Activated CD8-positive, alpha-beta memory T cell treated with anti-CD3 and anti-CD28 coated beads, Interleukin-2, amount 50 U/mL, for 48 hours (primary cell): ENCODE data around the gene TTC13.
A peak's percentile ranks its signal among the peaks of the same experiment; 100 is the strongest.
"Not testable (repeated sequence)": the region's sequence is repeated elsewhere in the genome, so short reads cannot be mapped to it uniquely, and the experiment has no call there.

Experiments used
- DNase-seq: peaks from one replicate; pipeline ENCODE4 v3.0.0-alpha.2; 2020

TTC13 gene

GRCh38 chr1:230978491-230979388 is at the start of gene TTC13, which contains the start of gene ARV1:
Gene TTC13 (minus strand): TSS chr1:230978861. CDS start chr1:230978830, 31 bp downstream.
Gene ARV1 (plus strand): TSS chr1:230979094. CDS start chr1:230979106, 12 bp downstream.
- DNase-seq = peak; percentile 96

- no peak for DNase-seq
Measured at GRCh38 chr1:231027971-231028370, 49.3 kb upstream of the TTC13 start.

GRCh38 chr1:231027136-231027925 is 48.7 kb upstream of the TTC13 start:
- no peak for DNase-seq

- no peak for DNase-seq
Measured at GRCh38 chr1:231026576-231026975, 47.9 kb upstream of the TTC13 start.

- no peak for DNase-seq
Measured at GRCh38 chr1:231023150-231023549, 44.5 kb upstream of the TTC13 start.

- not testable (repeated sequence) for DNase-seq
Measured at GRCh38 chr1:231022543-231022942, 43.9 kb upstream of the TTC13 start.

- no peak for DNase-seq
Measured at GRCh38 chr1:231021540-231022031, 42.9 kb upstream of the TTC13 start.

GRCh38 chr1:231020816-231021215 is 42.2 kb upstream of the TTC13 start:
- no peak for DNase-seq

- DNase-seq = no peak
Measured at GRCh38 chr1:231020139-231020601, 41.5 kb upstream of the TTC13 start.

GRCh38 chr1:231019711-231020110 is 41.0 kb upstream of the TTC13 start:
- no peak for DNase-seq

- no peak for DNase-seq
Measured at GRCh38 chr1:231016966-231017365, 38.3 kb upstream of the TTC13 start.

- no peak for DNase-seq
Measured at GRCh38 chr1:231016234-231016633, 37.6 kb upstream of the TTC13 start.

- DNase-seq = no peak
Measured at GRCh38 chr1:231013391-231014015, 34.8 kb upstream of the TTC13 start.

- DNase-seq = no peak
Measured at GRCh38 chr1:231011963-231012362, 33.3 kb upstream of the TTC13 start.

- no peak for DNase-seq
Measured at GRCh38 chr1:231011360-231011759, 32.7 kb upstream of the TTC13 start.

GRCh38 chr1:231007535-231007934 is 28.9 kb upstream of the TTC13 start:
- DNase-seq = not testable (repeated sequence)

GRCh38 chr1:231001892-231002291 is 23.2 kb upstream of the TTC13 start:
- DNase-seq = no peak

GRCh38 chr1:231000639-231001038 is 22.0 kb upstream of the TTC13 start:
- no peak for DNase-seq

- DNase-seq = no peak
Measured at GRCh38 chr1:231000201-231000600, 21.5 kb upstream of the TTC13 start.

- no peak for DNase-seq
Measured at GRCh38 chr1:230994860-230995259, 16.2 kb upstream of the TTC13 start.

GRCh38 chr1:230992100-230992774 is 13.6 kb upstream of the TTC13 start:
- DNase-seq = no peak

GRCh38 chr1:230987448-230987847 is 8.8 kb upstream of the TTC13 start:
- no peak for DNase-seq
